Measurements from ENCODE around the gene CFAP100.

Gene CFAP100

GRCh38 chr3:126370055-126370454, 24.7 kb upstream of the CFAP100 start:
- no peak overlapping the region for H3K4me3 ChIP-seq (ENCODE audit: low read depth, low read length)
- H3K27ac ChIP-seq (ENCODE audit: low read depth, low read length): no peak overlapping the region
- no peak overlapping the region for H2AFZ ChIP-seq (ENCODE audit: low read length, unreplicated experiment)
- no peaks in the 10 kb centered on the region for H3K36me3 ChIP-seq (ENCODE audit: insufficient read depth, low read length)
- no peaks in the 10 kb centered on the region for H3K4me1 ChIP-seq (ENCODE audit: control insufficient read depth, insufficient read depth, low read length, unreplicated experiment)
- no peaks in the 10 kb centered on the region for H3K27me3 ChIP-seq (ENCODE audit: insufficient read depth, low read length)
- no peaks in the 10 kb centered on the region for H3K79me2 ChIP-seq (ENCODE audit: control insufficient read depth, insufficient read depth, low read length, unreplicated experiment)

- Histone ChIP-seq H3K4me3 (ENCODE audit: low read depth, low read length) (no peak overlapping the region), H3K79me2 (ENCODE audit: control insufficient read depth, insufficient read depth, low read length, unreplicated experiment) (no peaks in the 10 kb centered on the region), H3K36me3 (ENCODE audit: insufficient read depth, low read length) (no peaks in the 10 kb centered on the region), H3K4me1 (ENCODE audit: control insufficient read depth, insufficient read depth, low read length, unreplicated experiment) (no peaks in the 10 kb centered on the region), H3K27ac (ENCODE audit: low read depth, low read length) (no peak overlapping the region), H3K27me3 (ENCODE audit: insufficient read depth, low read length) (no peaks in the 10 kb centered on the region), H2AFZ (ENCODE audit: low read length, unreplicated experiment) (no peak overlapping the region)
Observed at GRCh38 chr3:126370606-126371005, 24.1 kb upstream of the CFAP100 start.

GRCh38 chr3:126371096-126371705, 23.5 kb upstream of the CFAP100 start:
- H3K4me1 ChIP-seq (ENCODE audit: control insufficient read depth, insufficient read depth, low read length, unreplicated experiment): no peaks in the 10 kb centered on the region
- H3K27me3 ChIP-seq (ENCODE audit: insufficient read depth, low read length): no peaks in the 10 kb centered on the region
- no peak overlapping the region for H3K4me3 ChIP-seq (ENCODE audit: low read depth, low read length)
- H3K36me3 ChIP-seq (ENCODE audit: insufficient read depth, low read length): no peaks in the 10 kb centered on the region
- no peak overlapping the region for H3K27ac ChIP-seq (ENCODE audit: low read depth, low read length)
- H3K79me2 ChIP-seq (ENCODE audit: control insufficient read depth, insufficient read depth, low read length, unreplicated experiment): no peaks in the 10 kb centered on the region
- no peak overlapping the region for H2AFZ ChIP-seq (ENCODE audit: low read length, unreplicated experiment)

GRCh38 chr3:126372413-126373145, 22.1 kb upstream of the CFAP100 start:
- Histone ChIP-seq H2AFZ (ENCODE audit: low read length, unreplicated experiment) (no peak overlapping the region), H3K27me3 (ENCODE audit: insufficient read depth, low read length) (no peaks in the 10 kb centered on the region), H3K79me2 (ENCODE audit: control insufficient read depth, insufficient read depth, low read length, unreplicated experiment) (no peaks in the 10 kb centered on the region), H3K36me3 (ENCODE audit: insufficient read depth, low read length) (no peaks in the 10 kb centered on the region), H3K4me1 (ENCODE audit: control insufficient read depth, insufficient read depth, low read length, unreplicated experiment) (no peaks in the 10 kb centered on the region), H3K4me3 (ENCODE audit: low read depth, low read length) (no peak overlapping the region), H3K27ac (ENCODE audit: low read depth, low read length) (no peak overlapping the region)

- H2AFZ ChIP-seq (ENCODE audit: low read length, unreplicated experiment): no peak overlapping the region
- H3K27ac ChIP-seq (ENCODE audit: low read depth, low read length): no peak overlapping the region
- H3K4me3 ChIP-seq (ENCODE audit: low read depth, low read length): no peak overlapping the region
- no peaks in the 10 kb centered on the region for H3K27me3 ChIP-seq (ENCODE audit: insufficient read depth, low read length)
- H3K79me2 ChIP-seq (ENCODE audit: control insufficient read depth, insufficient read depth, low read length, unreplicated experiment): no peaks in the 10 kb centered on the region
- H3K4me1 ChIP-seq (ENCODE audit: control insufficient read depth, insufficient read depth, low read length, unreplicated experiment): no peaks in the 10 kb centered on the region
- H3K36me3 ChIP-seq (ENCODE audit: insufficient read depth, low read length): no peaks in the 10 kb centered on the region
Observed at GRCh38 chr3:126373146-126373613, 21.5 kb upstream of the CFAP100 start.

GRCh38 chr3:126373682-126374601, 20.8 kb upstream of the CFAP100 start:
- H3K4me3 ChIP-seq (ENCODE audit: low read depth, low read length): no peak overlapping the region
- H3K79me2 ChIP-seq (ENCODE audit: control insufficient read depth, insufficient read depth, low read length, unreplicated experiment): no peaks in the 10 kb centered on the region
- no peaks in the 10 kb centered on the region for H3K36me3 ChIP-seq (ENCODE audit: insufficient read depth, low read length)
- no peak overlapping the region for H2AFZ ChIP-seq (ENCODE audit: low read length, unreplicated experiment)
- no peaks in the 10 kb centered on the region for H3K27me3 ChIP-seq (ENCODE audit: insufficient read depth, low read length)
- no peaks in the 10 kb centered on the region for H3K4me1 ChIP-seq (ENCODE audit: control insufficient read depth, insufficient read depth, low read length, unreplicated experiment)
- H3K27ac ChIP-seq (ENCODE audit: low read depth, low read length): no peak overlapping the region

GRCh38 chr3:126375835-126376331, 18.8 kb upstream of the CFAP100 start:
- Histone ChIP-seq H3K27me3 (ENCODE audit: insufficient read depth, low read length) (no peaks in the 10 kb centered on the region), H3K79me2 (ENCODE audit: control insufficient read depth, insufficient read depth, low read length, unreplicated experiment) (no peaks in the 10 kb centered on the region), H2AFZ (ENCODE audit: low read length, unreplicated experiment) (no peak overlapping the region), H3K36me3 (ENCODE audit: insufficient read depth, low read length) (no peaks in the 10 kb centered on the region), H3K4me1 (ENCODE audit: control insufficient read depth, insufficient read depth, low read length, unreplicated experiment) (no peaks in the 10 kb centered on the region), H3K27ac (ENCODE audit: low read depth, low read length) (no peak overlapping the region), H3K4me3 (ENCODE audit: low read depth, low read length) (no peak overlapping the region)

- Histone ChIP-seq H3K4me1 (ENCODE audit: control insufficient read depth, insufficient read depth, low read length, unreplicated experiment) (no peaks in the 10 kb centered on the region), H3K79me2 (ENCODE audit: control insufficient read depth, insufficient read depth, low read length, unreplicated experiment) (no peaks in the 10 kb centered on the region), H3K27ac (ENCODE audit: low read depth, low read length) (no peak overlapping the region), H3K27me3 (ENCODE audit: insufficient read depth, low read length) (0 out of 2 replicates have a peak, but pooled peaks cover 3% of the 10 kb centered on the region), H2AFZ (ENCODE audit: low read length, unreplicated experiment) (no peak overlapping the region), H3K36me3 (ENCODE audit: insufficient read depth, low read length) (no peaks in the 10 kb centered on the region), H3K4me3 (ENCODE audit: low read depth, low read length) (no peak overlapping the region)
Observed at GRCh38 chr3:126376444-126376843, 18.3 kb upstream of the CFAP100 start.

- H2AFZ ChIP-seq (ENCODE audit: low read length, unreplicated experiment): no peak overlapping the region
- H3K36me3 ChIP-seq (ENCODE audit: insufficient read depth, low read length): no peaks in the 10 kb centered on the region
- H3K27ac ChIP-seq (ENCODE audit: low read depth, low read length): no peak overlapping the region
- no peak overlapping the region for H3K4me3 ChIP-seq (ENCODE audit: low read depth, low read length)
- no peaks in the 10 kb centered on the region for H3K4me1 ChIP-seq (ENCODE audit: control insufficient read depth, insufficient read depth, low read length, unreplicated experiment)
- 0 out of 2 replicates have a peak, but pooled peaks cover 3% of the 10 kb centered on the region for H3K27me3 ChIP-seq (ENCODE audit: insufficient read depth, low read length)
- no peaks in the 10 kb centered on the region for H3K79me2 ChIP-seq (ENCODE audit: control insufficient read depth, insufficient read depth, low read length, unreplicated experiment)
Observed at GRCh38 chr3:126377211-126377610, 17.5 kb upstream of the CFAP100 start.

GRCh38 chr3:126378341-126378751, 16.4 kb upstream of the CFAP100 start:
- Histone ChIP-seq H3K79me2 (ENCODE audit: control insufficient read depth, insufficient read depth, low read length, unreplicated experiment) (no peaks in the 10 kb centered on the region), H3K4me1 (ENCODE audit: control insufficient read depth, insufficient read depth, low read length, unreplicated experiment) (no peaks in the 10 kb centered on the region), H3K4me3 (ENCODE audit: low read depth, low read length) (no peak overlapping the region), H3K27ac (ENCODE audit: low read depth, low read length) (no peak overlapping the region), H3K36me3 (ENCODE audit: insufficient read depth, low read length) (no peaks in the 10 kb centered on the region), H3K27me3 (ENCODE audit: insufficient read depth, low read length) (0 out of 2 replicates have a peak, but pooled peaks cover 3% of the 10 kb centered on the region), H2AFZ (ENCODE audit: low read length, unreplicated experiment) (no peak overlapping the region)
